Measurements from ENCODE around the gene MVB12B.

DNA sequence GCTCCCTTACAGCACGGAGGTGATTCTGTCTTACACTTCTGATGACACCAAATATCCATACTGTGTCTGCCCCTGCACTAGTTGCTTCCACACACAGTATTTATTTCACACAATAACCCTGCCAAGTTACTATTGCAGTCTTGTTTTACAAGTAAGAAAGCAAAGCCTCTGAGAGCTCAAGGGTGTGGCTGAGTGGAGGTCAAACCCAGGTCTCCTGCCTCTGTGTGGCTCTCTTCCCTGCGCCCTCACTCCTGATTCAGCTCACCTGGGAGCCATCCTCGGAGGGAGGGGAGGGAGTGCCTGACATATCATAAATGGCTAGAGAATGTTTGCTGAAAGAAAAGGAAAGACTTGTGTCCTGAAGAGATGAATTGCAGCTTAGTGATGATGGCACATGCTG lies 41.0 kb downstream of the MVB12B start:
- TF ChIP-seq EZH2 (IDR thresholded peaks at IDR 0.05; ENCODE audit: borderline replicate concordance, insufficient read depth, low read length, poor library complexity, severe bottlenecking): no peak
- no peak for TF ChIP-seq POLR2AphosphoS5 (IDR thresholded peaks at IDR 0.05)
- TF ChIP-seq, protein P1, sequence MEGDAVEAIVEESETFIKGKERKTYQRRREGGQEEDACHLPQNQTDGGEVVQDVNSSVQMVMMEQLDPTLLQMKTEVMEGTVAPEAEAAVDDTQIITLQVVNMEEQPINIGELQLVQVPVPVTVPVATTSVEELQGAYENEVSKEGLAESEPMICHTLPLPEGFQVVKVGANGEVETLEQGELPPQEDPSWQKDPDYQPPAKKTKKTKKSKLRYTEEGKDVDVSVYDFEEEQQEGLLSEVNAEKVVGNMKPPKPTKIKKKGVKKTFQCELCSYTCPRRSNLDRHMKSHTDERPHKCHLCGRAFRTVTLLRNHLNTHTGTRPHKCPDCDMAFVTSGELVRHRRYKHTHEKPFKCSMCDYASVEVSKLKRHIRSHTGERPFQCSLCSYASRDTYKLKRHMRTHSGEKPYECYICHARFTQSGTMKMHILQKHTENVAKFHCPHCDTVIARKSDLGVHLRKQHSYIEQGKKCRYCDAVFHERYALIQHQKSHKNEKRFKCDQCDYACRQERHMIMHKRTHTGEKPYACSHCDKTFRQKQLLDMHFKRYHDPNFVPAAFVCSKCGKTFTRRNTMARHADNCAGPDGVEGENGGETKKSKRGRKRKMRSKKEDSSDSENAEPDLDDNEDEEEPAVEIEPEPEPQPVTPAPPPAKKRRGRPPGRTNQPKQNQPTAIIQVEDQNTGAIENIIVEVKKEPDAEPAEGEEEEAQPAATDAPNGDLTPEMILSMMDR (IDR thresholded peaks at IDR 0.05; ENCODE audit: poor library complexity, severe bottlenecking): no peak
